T-helper 17 cell (primary cell): ENCODE data around the gene KCNMA1. TPM values are rescaled to one million over a fixed set of nuclear protein-coding genes. Genes with fewer than 3 reads are reported as not detected.

Source experiments
- ATAC-seq: fragments of 150-1000 bp; cut with Tn5 transposase; 2 replicates; pipeline ENCODE4 v1.10.0; 2021; ENCODE audit warnings: mild to moderate bottlenecking, moderate library complexity
- DNase-seq, 3 donors: peaks; one replicate each; pipeline versions ENCODE4 v3.0.0 to v3.0.0-alpha.2; 2020 to 2021
- H3K9me3 ChIP-seq: one replicate; pipeline ENCODE4 v1.7.0; 2013; ENCODE audit warnings: low read length, mild to moderate bottlenecking; ENCODE audit not compliant: control insufficient read depth, poor library complexity, severe bottlenecking
- H3K27ac Mint-ChIP-seq: one replicate; pipeline ENCODE4 v1.8.0; 2022; ENCODE audit warnings: mild to moderate bottlenecking, moderate library complexity, mixed read lengths
- H3K27me3 Mint-ChIP-seq: one replicate; pipeline ENCODE4 v1.8.0; 2022; ENCODE audit warnings: mixed read lengths
- H3K36me3 Mint-ChIP-seq: one replicate; pipeline ENCODE4 v1.8.0; 2022; ENCODE audit warnings: low read depth, mixed read lengths
- H3K4me1 Mint-ChIP-seq: one replicate; pipeline ENCODE4 v1.8.0; 2022; ENCODE audit warnings: mild to moderate bottlenecking, mixed read lengths
- H3K4me3 Mint-ChIP-seq: one replicate; pipeline ENCODE4 v1.8.0; 2022; ENCODE audit warnings: mild to moderate bottlenecking, moderate library complexity, mixed read lengths
- total RNA-seq, 4 donors: library from RNA in 2 of 4; stranded (reverse) in 2 of 4; gene quantifications; one replicate each; pipeline ENCODE4 v1.2.3 and lab custom pipeline; 2022 to 2026

KCNMA1 gene
- total RNA-seq, 2 donors from 2014 or later = 0.27 TPM; not detected in 1

DNA sequence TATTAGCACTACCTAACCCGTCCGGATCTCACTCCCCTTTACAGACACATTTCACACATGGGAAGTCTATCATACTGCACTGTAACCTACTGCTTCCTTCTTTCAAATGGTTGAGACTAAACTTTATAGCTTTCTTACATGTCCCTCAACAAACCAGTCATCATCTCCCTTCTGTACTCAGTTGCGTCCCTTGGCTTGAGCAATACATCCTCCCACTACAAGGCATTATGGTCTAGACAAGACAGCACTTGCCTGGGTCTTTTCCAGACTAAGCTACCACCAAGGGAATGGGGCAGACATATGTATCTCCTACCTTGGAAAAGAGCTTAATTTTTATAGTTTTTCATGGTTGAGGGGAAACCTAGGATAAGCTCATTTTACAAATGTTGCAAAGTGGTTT is 575.2 kb downstream of the KCNMA1 start:
- H3K27me3 Mint-ChIP-seq = peaks cover 4% of the 10 kb centered on the region
- ATAC-seq (no peak), DNase-seq (no peak)
- no peaks in the 10 kb centered on the region for H3K4me1 Mint-ChIP-seq
- no peaks in the 10 kb centered on the region for H3K36me3 Mint-ChIP-seq
- H3K9me3 ChIP-seq = no peaks in the 10 kb centered on the region
- no peak overlapping the region for H3K27ac Mint-ChIP-seq
- no peak overlapping the region for H3K4me3 Mint-ChIP-seq

- H3K4me1 Mint-ChIP-seq = no peaks in the 10 kb centered on the region
- no peak for ATAC-seq
Measured at GRCh38 chr10:77060913-77061312, 576.7 kb downstream of the KCNMA1 start.

GRCh38 chr10:77056650-77057049 is 581.0 kb downstream of the KCNMA1 start:
- H3K4me3 Mint-ChIP-seq = no peak overlapping the region
- H3K9me3 ChIP-seq = no peaks in the 10 kb centered on the region
- no peaks in the 10 kb centered on the region for H3K36me3 Mint-ChIP-seq
- no peaks in the 10 kb centered on the region for H3K4me1 Mint-ChIP-seq
- ATAC-seq (no peak), DNase-seq (no peak)
- peaks cover 23% of the 10 kb centered on the region for H3K27me3 Mint-ChIP-seq
- H3K27ac Mint-ChIP-seq = no peak overlapping the region

More at GRCh38 chr10:77060913-77061312, 576.7 kb downstream of the KCNMA1 start:
- peaks cover 4% of the 10 kb centered on the region for H3K27me3 Mint-ChIP-seq
- H3K4me3 Mint-ChIP-seq = no peak overlapping the region
- H3K9me3 ChIP-seq = no peaks in the 10 kb centered on the region
- H3K27ac Mint-ChIP-seq = no peak overlapping the region
- DNase-seq = no peak
- no peaks in the 10 kb centered on the region for H3K36me3 Mint-ChIP-seq

DNA sequence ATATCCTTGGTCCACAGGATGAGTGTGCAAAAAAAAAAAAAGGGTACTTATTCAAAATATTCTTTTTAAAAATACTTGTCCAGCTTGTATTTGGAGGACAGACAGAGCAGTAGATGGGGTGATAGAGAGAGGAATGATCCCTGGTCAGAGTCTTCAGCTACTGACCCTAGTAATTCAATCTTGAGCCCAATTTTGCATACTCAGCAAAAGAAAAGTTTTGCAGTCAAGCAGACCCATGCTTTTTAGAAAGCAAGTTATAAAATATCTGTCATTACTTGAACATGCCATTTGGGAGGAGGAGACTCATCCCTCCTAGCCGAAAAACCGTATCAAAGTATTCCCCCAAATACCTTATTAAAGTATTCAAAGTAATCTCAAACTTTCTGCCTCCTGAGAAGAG is 585.0 kb downstream of the KCNMA1 start:
- no peaks in the 10 kb centered on the region for H3K9me3 ChIP-seq
- no peak overlapping the region for H3K4me3 Mint-ChIP-seq
- no peaks in the 10 kb centered on the region for H3K36me3 Mint-ChIP-seq
- DNase-seq (no peak), ATAC-seq (no peak)
- H3K27ac Mint-ChIP-seq = no peak overlapping the region
- peaks cover 23% of the 10 kb centered on the region for H3K27me3 Mint-ChIP-seq
- H3K4me1 Mint-ChIP-seq = no peaks in the 10 kb centered on the region

GRCh38 chr10:77051837-77052236 is 585.8 kb downstream of the KCNMA1 start:
- no peak for DNase-seq
- ATAC-seq = no peak
- H3K36me3 Mint-ChIP-seq = no peaks in the 10 kb centered on the region
- no peak overlapping the region for H3K4me3 Mint-ChIP-seq
- H3K27ac Mint-ChIP-seq = no peak overlapping the region
- no peaks in the 10 kb centered on the region for H3K4me1 Mint-ChIP-seq
- peaks cover 26% of the 10 kb centered on the region for H3K27me3 Mint-ChIP-seq
- H3K9me3 ChIP-seq = no peaks in the 10 kb centered on the region

DNA sequence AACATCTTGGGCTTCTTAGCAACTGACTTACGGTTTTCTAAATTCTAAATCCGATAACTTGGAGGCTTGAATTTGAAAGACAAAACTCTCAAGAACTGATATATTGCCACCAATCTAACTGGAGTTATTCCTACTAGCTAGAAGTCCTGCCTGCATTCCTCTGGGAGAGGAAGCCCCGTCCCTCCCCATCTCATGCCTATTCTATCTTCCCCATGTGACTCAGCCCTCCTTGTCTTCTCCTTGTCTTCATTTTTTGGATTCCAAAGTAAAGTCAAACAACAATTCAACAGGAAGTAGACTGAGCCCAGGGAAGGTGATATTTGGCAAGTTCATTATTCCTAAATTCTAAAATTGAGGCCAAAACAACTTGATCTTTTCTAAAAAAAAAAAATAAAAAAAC is 587.7 kb downstream of the KCNMA1 start:
- H3K27me3 Mint-ChIP-seq = peaks cover 32% of the 10 kb centered on the region
- H3K4me1 Mint-ChIP-seq = peaks cover 2% of the 10 kb centered on the region
- ATAC-seq = no peak
- H3K27ac Mint-ChIP-seq = no peak overlapping the region
- no peak for DNase-seq
- no peaks in the 10 kb centered on the region for H3K9me3 ChIP-seq
- no peak overlapping the region for H3K4me3 Mint-ChIP-seq
- no peaks in the 10 kb centered on the region for H3K36me3 Mint-ChIP-seq

DNA sequence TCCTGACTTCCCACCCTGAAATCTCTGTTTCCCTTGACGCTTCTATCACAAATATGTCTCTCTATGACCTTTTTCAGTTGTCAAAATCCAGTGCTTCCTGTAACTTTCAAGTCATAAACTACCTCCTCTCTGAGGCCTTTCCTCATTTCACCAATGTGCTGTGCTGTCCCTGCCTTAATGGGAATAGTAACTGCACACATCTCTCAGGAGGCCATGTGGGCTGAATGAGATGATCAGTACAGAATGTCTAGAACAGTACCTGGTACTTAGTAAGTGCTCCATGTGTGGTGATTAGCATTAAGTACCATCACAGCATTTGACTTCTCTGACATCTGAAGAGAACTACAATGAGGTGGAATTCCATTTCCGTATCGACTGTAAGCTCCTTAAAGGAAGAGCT is 588.5 kb downstream of the KCNMA1 start:
- Mint-ChIP-seq H3K27me3 (peaks cover 32% of the 10 kb centered on the region), H3K27ac (no peak overlapping the region)
- H3K9me3 ChIP-seq = no peaks in the 10 kb centered on the region

DNA sequence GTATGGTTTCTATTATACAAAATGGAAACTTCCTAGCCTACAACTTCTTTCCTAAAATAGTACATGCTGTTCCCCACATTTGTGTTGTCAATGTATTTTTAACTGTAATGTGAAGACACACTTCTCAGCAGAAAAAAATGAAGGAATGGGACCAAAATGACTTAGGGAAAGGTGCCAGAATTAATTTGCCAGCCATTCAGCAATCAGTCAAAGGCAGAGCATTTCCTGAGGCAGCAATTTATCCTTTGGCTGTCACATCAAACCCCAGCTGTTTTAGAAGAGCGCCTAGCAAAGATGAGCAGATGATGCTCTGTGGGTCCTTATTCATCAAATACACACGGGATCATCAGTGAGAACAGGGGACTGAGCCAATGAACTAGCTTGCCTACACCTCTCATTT is 592.5 kb downstream of the KCNMA1 start:
- Mint-ChIP-seq H3K4me1 (peaks cover 9% of the 10 kb centered on the region), H3K27ac (no peak overlapping the region), H3K27me3 (peaks cover 14% of the 10 kb centered on the region), H3K36me3 (no peaks in the 10 kb centered on the region), H3K4me3 (no peak overlapping the region)
- no peak for DNase-seq
- no peaks in the 10 kb centered on the region for H3K9me3 ChIP-seq
- ATAC-seq = no peak

More for the DNA sequence above, 588.5 kb downstream of the KCNMA1 start:
- DNase-seq = no peak
- Mint-ChIP-seq H3K36me3 (no peaks in the 10 kb centered on the region), H3K4me1 (peaks cover 2% of the 10 kb centered on the region), H3K4me3 (no peak overlapping the region)
- no peak for ATAC-seq

DNA sequence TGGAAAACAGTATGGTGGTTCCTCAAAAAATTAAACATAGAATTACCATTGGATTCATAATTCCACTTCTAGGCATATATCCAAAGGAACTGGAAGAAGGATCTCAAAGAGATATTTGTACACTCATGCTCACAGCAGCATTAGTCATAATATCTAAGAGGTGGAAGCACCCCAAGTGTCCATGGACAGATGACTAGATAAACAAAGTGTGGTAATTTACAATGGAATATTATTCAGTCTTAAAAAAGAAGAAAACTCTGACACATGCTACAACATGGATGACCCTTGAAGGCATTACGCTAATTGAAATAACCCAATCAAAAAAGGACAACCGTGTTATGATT is 594.2 kb downstream of the KCNMA1 start:
- ATAC-seq (no peak), DNase-seq (no peak)
- H3K27ac Mint-ChIP-seq = no peak overlapping the region
- no peaks in the 10 kb centered on the region for H3K9me3 ChIP-seq
- no peak overlapping the region for H3K4me3 Mint-ChIP-seq
- peaks cover 14% of the 10 kb centered on the region for H3K27me3 Mint-ChIP-seq
- no peaks in the 10 kb centered on the region for H3K36me3 Mint-ChIP-seq
- H3K4me1 Mint-ChIP-seq = peaks cover 9% of the 10 kb centered on the region

- Mint-ChIP-seq H3K4me3 (no peak overlapping the region), H3K36me3 (no peaks in the 10 kb centered on the region), H3K27me3 (peaks cover 14% of the 10 kb centered on the region), H3K4me1 (peaks cover 11% of the 10 kb centered on the region), H3K27ac (no peak overlapping the region)
- ATAC-seq = no peak
- no peak for DNase-seq
- no peaks in the 10 kb centered on the region for H3K9me3 ChIP-seq
Measured at GRCh38 chr10:77042706-77043419, 594.7 kb downstream of the KCNMA1 start.

GRCh38 chr10:77041636-77042258 is 595.9 kb downstream of the KCNMA1 start:
- ATAC-seq (peak; percentile 67), DNase-seq (no peak)
- Mint-ChIP-seq H3K4me3 (peak overlapping the region; percentile 36), H3K36me3 (no peaks in the 10 kb centered on the region), H3K27me3 (peaks cover 10% of the 10 kb centered on the region), H3K27ac (peak overlapping the region; percentile 72), H3K4me1 (peaks cover 11% of the 10 kb centered on the region)
- H3K9me3 ChIP-seq = no peaks in the 10 kb centered on the region

- no peaks in the 10 kb centered on the region for H3K9me3 ChIP-seq
- peaks cover 9% of the 10 kb centered on the region for H3K4me1 Mint-ChIP-seq
- ATAC-seq (no peak), DNase-seq (no peak)
- H3K27me3 Mint-ChIP-seq = peaks cover 8% of the 10 kb centered on the region
- no peak overlapping the region for H3K4me3 Mint-ChIP-seq
- no peaks in the 10 kb centered on the region for H3K36me3 Mint-ChIP-seq
- peak overlapping the region; percentile 63 for H3K27ac Mint-ChIP-seq
Measured at GRCh38 chr10:77038407-77038806, 599.2 kb downstream of the KCNMA1 start.

DNA sequence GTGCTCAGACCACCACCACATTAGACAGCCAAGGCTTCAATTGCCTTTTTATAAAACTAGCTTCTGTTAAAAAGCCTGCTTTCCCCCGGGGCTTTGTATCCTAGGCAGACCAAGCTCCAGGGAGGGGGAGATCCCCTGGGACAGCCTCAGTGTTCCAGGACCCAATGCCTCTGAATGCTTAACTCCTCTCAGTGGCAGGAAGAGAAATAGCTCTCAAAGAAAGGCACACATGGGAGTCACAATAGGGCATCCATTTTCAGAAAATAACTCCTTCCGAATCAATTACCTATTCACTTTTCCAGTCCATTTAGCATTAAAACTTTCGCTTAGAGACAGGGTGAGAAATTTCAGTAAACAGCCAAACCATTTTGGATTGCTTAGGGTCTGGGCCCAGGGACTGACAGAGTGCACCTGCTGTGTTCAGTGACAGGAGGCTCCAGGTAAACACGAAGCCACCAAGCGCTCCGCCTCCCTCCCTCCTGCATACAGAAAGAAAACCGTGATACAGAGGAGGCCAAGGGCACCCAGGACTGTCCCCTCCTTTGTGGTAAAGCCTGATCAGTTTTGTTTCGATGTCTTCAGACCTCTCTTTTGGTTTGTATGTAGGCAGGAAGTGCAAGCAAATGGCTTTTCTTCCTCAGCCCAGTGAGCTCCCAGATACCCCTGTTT is 599.7 kb downstream of the KCNMA1 start:
- Mint-ChIP-seq H3K27ac (peak overlapping the region; percentile 63), H3K27me3 (peaks cover 10% of the 10 kb centered on the region), H3K36me3 (no peaks in the 10 kb centered on the region), H3K4me3 (no peak overlapping the region), H3K4me1 (peaks cover 8% of the 10 kb centered on the region)
- ATAC-seq (no peak), DNase-seq (no peak)
- no peaks in the 10 kb centered on the region for H3K9me3 ChIP-seq
